Left ventricle myocardium inferior (tissue), 1 donor: ENCODE data around the gene TACC3. TPM values are rescaled to one million over a fixed set of nuclear protein-coding genes. Genes with fewer than 3 reads are reported as not detected.

Source experiments
- DNase-seq: peaks from one replicate; pipeline ENCODE4 v3.0.0-alpha.2; 2020
- H3K27ac ChIP-seq: fragments of 200-600 bp; replicated peaks from 2 replicates; pipeline ENCODE4 v1.8.0; 2021
- H3K27me3 ChIP-seq: fragments of 200-600 bp; 2 replicates; pipeline ENCODE4 v1.8.0; 2021; ENCODE audit warnings: low read depth
- H3K36me3 ChIP-seq: fragments of 200-600 bp; 2 replicates; pipeline ENCODE4 v1.8.0; 2021
- H3K4me1 ChIP-seq: fragments of 200-600 bp; 2 replicates; pipeline ENCODE4 v1.8.0; 2021
- H3K4me3 ChIP-seq: fragments of 200-600 bp; 2 replicates; pipeline ENCODE4 v1.8.0; 2021; ENCODE audit warnings: mild to moderate bottlenecking, moderate library complexity
- H3K9me3 ChIP-seq: fragments of 200-600 bp; replicated peaks from 2 replicates; pipeline ENCODE4 v1.8.0; 2021
- intact Hi-C: fragments of 100-400 bp; cut with micrococcal nuclease; formaldehyde crosslinking; loops from one replicate; pipeline ENCODE4 v1.11.0; 2022
- total RNA-seq: library from RNA; stranded (reverse); fragmentation: NEBNext Ultra II Directional; extraction: Animal tissue kit (Norgen Biotek cat#: 25700); gene quantifications from one replicate; pipeline ENCODE4 v1.2.1, GENCODE V29; 2021
- TF ChIP-seq, protein P1 (sequence below): fragments of 200-600 bp; IDR thresholded peaks from 2 replicates; pipeline ENCODE4 v1.8.0; 2021; ENCODE audit warnings: antibody characterized with exemption, mild to moderate bottlenecking, borderline replicate concordance
- donor health status: DM: no; HTN: yes; CAD: no; lungs with severe emphysema.

TACC3 gene
- total RNA-seq, 1 donor from 2014 or later = 5.8 TPM

DNA sequence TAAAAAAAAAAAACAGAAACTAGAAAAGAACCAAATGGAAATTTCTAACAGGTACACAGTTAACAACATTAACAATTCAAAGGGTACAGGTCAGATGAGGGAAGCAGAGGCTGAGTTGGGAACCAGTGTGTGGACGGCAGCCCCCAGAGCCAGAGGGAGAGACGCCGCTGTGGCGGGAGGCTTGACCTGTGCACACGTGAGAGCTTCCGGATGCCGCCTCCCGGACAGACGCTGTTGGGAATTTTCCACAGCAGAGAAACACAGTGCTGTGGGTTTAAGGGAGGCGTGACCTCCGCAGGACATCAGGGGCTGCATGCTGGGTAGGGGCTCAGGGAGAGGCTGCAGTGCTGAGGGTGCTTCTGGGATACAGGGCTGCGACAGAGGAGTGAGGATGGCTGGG, 22.2 kb downstream of the TACC3 start:
- Histone ChIP-seq H3K27ac (no peak overlapping the region), H3K36me3 (peaks cover 32% of the 10 kb centered on the region), H3K4me1 (peaks cover 4% of the 10 kb centered on the region), H3K9me3 (peaks cover 4% of the 10 kb centered on the region), H3K4me3 (no peak overlapping the region), H3K27me3 (peaks cover 11% of the 10 kb centered on the region)
- no peak for DNase-seq
- TF ChIP-seq, protein P1, sequence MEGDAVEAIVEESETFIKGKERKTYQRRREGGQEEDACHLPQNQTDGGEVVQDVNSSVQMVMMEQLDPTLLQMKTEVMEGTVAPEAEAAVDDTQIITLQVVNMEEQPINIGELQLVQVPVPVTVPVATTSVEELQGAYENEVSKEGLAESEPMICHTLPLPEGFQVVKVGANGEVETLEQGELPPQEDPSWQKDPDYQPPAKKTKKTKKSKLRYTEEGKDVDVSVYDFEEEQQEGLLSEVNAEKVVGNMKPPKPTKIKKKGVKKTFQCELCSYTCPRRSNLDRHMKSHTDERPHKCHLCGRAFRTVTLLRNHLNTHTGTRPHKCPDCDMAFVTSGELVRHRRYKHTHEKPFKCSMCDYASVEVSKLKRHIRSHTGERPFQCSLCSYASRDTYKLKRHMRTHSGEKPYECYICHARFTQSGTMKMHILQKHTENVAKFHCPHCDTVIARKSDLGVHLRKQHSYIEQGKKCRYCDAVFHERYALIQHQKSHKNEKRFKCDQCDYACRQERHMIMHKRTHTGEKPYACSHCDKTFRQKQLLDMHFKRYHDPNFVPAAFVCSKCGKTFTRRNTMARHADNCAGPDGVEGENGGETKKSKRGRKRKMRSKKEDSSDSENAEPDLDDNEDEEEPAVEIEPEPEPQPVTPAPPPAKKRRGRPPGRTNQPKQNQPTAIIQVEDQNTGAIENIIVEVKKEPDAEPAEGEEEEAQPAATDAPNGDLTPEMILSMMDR = no peak
- intact Hi-C loops = loop anchor here (10.0 kb wide), 1 partner anchor 151 kb away; no protein-coding TSS in a partner anchor

DNA sequence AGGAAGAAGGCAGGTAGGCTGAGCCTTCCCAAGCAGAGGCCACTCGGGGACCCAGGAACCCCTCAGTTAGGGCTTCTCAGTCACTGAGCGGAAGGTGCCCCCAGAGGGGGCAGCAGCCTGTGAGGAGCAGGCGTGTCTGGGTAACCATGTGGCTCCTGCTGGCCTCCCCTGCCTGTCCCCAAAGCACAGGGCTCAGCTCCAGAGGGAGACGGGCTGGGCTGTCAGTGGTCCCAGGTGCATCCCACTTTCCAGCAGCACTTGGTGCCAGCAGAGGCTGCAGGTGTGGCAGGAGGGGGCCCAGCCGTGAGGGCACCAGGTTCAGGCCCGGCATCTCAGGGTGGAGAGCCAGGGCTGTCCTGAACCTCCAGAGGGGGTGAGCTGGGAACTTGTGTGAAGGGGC, 22.7 kb downstream of the TACC3 start:
- peaks cover 27% of the 10 kb centered on the region for H3K36me3 ChIP-seq
- intact Hi-C loops = loop anchor here (10.0 kb wide), 1 partner anchor 151 kb away; no protein-coding TSS in a partner anchor
- no peaks in the 10 kb centered on the region for H3K9me3 ChIP-seq
- DNase-seq = no peak
- H3K4me1 ChIP-seq = peaks cover 6% of the 10 kb centered on the region
- no peak overlapping the region for H3K27ac ChIP-seq
- TF ChIP-seq, protein P1 = no peak
- H3K27me3 ChIP-seq = peaks cover 13% of the 10 kb centered on the region
- no peak overlapping the region for H3K4me3 ChIP-seq

DNA sequence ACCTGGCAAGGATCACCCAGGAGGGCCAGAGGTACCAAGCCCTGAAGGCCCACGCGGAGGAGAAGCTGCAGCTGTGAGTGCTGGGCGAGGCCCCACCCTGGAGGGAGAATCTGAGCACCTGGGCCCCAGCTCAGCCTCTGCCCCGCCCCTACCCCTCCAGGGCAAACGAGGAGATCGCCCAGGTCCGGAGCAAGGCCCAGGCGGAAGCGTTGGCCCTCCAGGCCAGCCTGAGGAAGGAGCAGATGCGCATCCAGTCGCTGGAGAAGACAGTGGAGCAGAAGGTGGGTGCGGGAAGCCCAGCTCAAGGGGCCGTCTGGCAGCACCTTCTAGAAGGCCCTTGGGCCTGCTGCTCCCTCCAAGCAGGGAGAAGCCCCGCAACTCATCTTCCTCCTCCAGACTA, 23.2 kb downstream of the TACC3 start:
- no peak for DNase-seq
- Histone ChIP-seq H3K27me3 (peaks cover 13% of the 10 kb centered on the region), H3K4me3 (no peak overlapping the region), H3K36me3 (peaks cover 27% of the 10 kb centered on the region), H3K4me1 (peaks cover 6% of the 10 kb centered on the region), H3K27ac (no peak overlapping the region), H3K9me3 (no peaks in the 10 kb centered on the region)
- TF ChIP-seq, protein P1 = no peak
- intact Hi-C loops = loop anchor here (10.0 kb wide), 1 partner anchor 150 kb away; no protein-coding TSS in a partner anchor

DNA sequence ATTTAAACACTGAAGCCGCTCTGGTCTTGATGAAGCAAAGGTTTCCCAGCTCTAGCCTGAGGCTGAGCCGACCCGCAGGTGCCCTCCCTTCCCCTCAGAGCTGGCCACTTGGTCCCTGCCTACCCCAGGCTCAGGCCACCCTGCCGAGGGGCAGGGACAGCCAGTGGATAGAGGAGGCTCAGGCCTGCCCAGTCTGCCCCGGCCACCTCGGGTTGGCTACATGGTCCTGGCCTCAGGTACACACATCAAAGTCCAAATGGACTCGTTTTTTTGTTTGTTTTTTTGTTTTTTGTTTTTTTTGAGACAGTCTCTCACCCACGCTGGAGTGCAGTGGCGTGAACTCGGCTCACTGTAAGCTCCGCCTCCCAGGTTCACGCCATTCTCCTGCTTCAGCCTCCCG, 23.8 kb downstream of the TACC3 start:
- Histone ChIP-seq H3K9me3 (no peaks in the 10 kb centered on the region), H3K36me3 (peaks cover 27% of the 10 kb centered on the region), H3K4me1 (peaks cover 6% of the 10 kb centered on the region), H3K4me3 (no peak overlapping the region), H3K27ac (no peak overlapping the region), H3K27me3 (peaks cover 16% of the 10 kb centered on the region)
- TF ChIP-seq, protein P1 = no peak
- no peak for DNase-seq
- intact Hi-C loops = loop anchor here (5.0 to 10.0 kb wide), 2 partner anchors 62 to 150 kb away; no protein-coding TSS in a partner anchor

DNA sequence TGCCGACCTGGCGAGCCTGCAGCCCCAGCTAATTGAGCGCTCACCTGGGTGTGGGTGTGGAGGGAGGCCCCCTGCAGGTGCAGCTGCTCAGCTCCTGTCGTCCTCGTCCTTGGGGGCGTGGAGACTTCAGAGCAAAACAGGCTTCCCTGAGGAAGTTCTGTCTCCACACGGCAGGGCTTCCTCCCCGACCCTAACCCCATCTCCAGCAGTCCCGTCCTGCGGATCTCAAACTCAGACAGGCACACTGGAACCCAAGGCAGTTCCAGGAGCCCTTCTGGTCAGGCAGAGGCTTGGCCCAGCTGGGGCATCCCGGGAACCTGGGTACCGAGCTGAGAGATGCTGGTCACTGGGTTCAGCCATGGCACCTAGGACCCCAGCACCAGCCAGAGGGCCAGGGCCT, 24.4 kb downstream of the TACC3 start:
- Histone ChIP-seq H3K4me3 (no peak overlapping the region), H3K36me3 (peaks cover 27% of the 10 kb centered on the region), H3K27ac (no peak overlapping the region), H3K27me3 (peaks cover 21% of the 10 kb centered on the region), H3K4me1 (peaks cover 6% of the 10 kb centered on the region), H3K9me3 (no peaks in the 10 kb centered on the region)
- no peak for DNase-seq
- TF ChIP-seq, protein P1 = no peak
- intact Hi-C loops = loop anchor here (5.0 to 10.0 kb wide), 2 partner anchors 62 to 149 kb away; no protein-coding TSS in a partner anchor
